Cortex of kidney (tissue), 1 donor: ENCODE data around the gene MED13.
"Not testable (repeated sequence)": the region's sequence is repeated elsewhere in the genome, so short reads cannot be mapped to it uniquely, and the experiment has no call there.

Experiments
- DNase-seq: peaks from one replicate; lab custom pipeline; 2025; lab: John Stamatoyannopoulos, UW

MED13 gene

DNA sequence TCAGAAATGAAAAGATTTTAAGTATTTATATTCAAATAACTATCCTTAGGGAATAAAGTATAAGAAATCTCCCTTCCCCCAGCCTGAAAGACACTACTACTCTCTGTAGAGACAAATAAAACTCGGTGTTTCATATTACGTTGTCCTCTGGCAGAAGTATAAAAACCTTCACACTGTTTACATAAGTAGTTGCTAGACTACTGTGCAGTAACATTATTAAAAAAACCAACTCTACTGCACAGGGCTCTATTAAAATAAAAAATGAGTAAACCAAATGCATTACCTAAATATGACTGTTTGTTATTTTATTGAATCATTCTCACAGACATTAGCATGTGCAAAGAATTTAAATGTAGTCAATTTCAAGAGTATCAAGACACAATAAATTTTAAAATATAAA, 67.4 kb downstream of the MED13 start:
- DNase-seq = no peak

DNA sequence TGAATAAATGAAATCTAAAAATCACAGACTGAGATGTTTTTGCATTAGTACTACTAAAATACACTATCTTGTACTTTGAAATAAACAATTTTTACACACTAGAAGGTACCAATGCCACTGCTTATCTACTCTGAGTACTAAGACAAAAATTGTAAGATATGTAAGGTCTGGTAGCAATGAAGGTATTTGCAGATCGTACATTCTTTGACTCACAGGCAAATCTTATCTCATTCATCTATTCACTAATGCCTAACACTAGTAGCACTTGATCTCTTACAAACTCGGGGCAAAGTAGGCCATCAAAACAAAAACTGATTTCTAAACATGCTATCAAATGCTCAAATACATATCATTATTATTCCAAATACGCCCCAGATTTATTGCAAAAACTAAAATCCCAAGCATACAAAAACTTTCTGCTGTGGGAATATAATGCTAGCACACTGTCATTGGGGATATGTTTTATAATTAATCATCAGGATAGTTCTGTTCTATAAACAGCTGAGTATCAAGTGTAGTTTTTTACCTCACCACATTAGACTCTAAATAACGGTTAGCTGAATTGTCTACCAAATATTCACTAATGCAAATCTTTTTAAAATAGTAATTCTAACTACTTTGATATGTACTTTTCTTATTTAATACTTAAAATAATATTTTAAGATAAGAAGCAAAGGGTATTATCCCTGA, 68.0 kb downstream of the MED13 start:
- no peak for DNase-seq

DNA sequence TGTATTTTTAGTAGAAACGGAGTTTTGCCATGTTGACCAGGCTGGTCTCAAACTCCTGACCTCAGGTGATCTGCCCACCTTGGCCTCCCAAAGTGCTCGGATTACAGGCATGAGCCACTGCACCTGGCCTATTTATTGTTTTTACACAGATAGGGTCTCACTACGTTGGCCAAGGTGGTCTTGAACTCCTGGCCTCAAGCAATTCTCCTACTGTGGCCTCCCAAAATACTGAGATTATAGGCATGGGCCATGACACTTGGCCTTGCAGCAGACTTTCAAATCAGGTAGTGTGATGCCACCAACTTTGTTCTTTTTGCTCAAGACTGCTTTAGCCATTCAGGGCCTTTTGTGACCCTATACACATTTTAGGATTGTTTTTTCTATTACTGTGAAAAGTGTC, 75.6 kb downstream of the MED13 start:
- no peak for DNase-seq

DNA sequence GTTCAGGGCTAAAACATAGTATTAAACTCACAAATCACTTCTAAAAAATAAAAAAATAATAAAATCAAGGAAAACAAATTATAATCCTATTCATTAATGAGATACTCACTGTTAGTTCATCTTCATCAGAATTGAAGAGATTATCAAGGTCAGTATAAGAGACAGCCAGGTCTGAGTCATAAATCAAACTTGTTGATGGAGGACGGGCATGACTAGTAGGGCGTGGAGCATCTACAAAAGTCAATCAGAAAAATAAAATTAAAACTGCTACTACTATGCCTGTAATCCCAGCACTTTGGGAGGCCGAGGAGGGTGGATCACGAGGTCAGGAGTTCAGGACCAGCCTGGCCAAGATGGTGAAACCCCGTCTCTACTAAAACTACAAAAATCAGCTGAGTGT, 78.2 kb downstream of the MED13 start:
- DNase-seq = no peak

DNA sequence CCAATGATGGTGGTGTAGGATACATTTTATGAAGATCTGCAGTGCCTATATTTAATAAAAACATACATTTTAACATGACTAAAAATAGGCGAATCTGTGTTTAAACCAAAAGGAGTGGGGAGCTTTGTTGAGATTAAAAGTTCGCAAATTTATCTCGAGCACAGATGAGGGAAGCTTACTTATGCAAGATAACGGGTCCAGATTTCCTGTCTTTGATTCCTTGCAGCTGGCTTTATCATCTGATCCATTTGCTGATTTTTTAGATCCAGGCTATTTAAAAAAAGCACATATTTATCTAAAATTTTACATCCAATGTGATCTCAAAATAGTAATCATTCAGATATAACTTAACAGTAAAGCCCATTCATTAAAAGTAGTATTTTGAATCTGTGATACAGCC, 80.3 kb downstream of the MED13 start:
- DNase-seq = no peak

DNA sequence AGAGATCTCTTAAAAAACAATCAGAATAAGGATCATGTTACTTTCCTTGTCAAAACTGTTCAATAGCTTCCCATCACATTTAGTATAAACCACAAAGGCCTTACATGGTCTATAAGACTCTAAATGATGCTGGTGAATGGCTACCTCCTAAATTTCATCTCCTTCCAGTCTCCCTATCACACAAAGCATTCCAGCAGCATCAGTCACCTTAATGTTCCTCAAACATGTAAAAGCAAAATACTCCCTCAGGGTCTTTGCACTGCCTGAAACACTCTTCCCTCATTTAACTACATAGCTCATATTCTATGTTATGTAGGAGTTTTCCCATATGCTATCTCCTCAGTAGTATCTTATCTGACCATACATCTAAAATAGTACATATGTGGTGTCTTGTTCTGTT, 83.8 kb downstream of the MED13 start:
- DNase-seq = no peak

DNA sequence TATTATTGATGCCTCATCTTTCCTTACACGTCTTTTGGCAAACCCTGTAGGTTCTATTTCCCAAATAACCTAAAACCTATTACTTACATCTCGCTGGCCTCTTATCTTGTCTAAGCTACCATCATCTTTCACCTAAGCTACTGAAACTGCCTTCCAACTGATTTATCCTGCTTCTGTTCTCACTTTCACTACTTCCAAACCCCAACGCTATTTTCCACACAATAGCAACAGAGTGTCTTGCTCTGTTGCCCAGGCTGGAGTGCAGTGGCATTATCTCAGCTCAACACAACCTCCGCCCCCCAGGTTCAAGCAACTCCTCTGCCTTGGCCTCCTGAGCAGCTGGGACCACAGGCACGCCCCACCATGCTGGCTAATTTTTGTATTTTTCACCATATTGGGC, 84.5 kb downstream of the MED13 start:
- no peak for DNase-seq

DNA sequence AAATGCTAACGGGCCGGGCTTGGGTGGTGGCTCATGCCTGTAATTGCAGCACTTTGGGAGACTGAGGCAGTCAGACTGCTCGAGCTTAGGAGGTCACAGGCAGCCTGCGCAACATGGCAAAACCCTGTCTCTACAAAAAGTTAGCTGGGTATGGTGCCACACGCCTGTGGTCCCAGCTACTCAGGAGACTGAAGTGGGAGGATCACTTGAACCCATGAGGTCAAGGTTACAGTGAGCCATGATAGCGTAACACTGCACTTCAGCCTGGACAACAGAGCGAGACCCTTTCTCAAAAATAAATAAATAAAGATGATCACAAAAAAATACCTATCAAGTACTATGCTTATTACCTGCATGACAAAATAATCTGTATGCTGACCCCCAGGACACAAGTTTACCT, 91.0 kb downstream of the MED13 start:
- no peak for DNase-seq

DNA sequence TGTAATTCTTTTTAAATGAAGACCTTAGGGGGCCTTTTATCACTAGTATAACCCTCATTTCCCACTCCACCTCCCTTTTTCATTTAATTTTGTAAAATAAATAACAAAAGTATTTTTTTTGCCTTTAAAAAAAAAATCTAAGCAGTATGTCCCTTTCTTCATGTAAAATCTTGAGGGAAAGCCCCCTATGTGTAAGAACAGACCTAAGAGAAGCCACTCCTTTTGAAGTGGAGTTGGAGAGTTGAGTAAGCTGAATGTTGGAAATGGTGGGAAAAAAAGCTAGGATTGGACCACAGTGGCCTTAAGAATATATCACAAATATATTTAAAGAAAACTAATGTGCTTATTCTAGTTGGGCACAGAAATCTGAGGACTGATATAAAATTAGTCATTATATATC, 92.8 kb downstream of the MED13 start:
- DNase-seq = no peak

DNA sequence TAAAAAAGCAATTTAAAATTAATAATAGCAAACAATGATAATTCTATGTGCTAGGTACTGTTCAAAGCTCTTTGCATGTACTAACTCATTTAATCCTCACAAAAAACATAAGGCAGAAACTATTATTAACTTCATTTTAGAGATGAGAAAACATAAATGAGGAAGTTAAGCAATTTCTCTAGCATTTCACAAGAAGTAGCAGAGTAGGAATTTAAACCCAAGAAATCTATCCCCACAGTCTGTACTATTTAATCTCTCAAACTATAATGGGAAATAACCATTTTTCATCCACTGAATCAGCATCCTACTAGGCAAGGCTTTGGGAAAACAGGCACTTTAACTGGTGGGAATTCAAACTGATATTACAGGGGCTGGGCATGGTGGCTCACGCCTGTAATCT, 95.0 kb downstream of the MED13 start:
- no peak for DNase-seq

DNA sequence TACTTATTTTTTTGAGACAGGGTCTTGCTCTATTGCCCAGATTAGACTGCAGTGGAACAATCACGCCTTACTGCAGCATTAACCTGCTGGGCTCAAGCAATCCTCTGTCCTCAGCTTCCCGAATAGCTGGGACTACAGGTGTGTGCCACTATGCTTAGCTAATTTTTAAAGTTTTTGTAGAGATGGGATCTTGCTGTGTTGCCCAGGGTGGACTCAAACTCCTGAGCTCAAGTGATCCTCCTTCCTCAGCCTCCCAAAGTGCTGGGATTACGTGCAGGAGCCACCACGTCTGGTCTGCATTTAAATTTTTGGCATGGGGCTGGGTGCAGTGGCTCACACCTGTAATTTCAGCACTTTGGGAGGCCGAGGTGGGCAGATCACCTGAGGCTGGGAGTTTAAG, 96.3 kb downstream of the MED13 start:
- no peak for DNase-seq

DNA sequence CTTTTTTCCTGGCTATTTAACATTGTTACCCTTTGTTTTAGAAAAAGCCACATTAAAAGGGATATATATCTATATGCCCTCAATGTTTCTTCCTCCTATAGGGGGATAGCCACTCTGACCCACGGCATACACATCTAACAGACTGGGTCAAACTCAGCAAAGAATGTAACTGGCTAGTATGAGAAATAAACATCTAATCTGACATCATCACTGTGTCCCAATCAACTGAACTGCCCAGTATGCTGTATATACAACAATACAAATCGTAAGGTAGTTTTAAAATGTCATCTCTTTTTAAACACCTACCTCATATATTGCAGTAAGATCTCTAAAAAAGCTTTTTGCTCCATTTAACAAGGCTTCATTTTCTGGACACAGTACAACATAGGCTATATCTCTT, 97.3 kb downstream of the MED13 start:
- DNase-seq = no peak

DNA sequence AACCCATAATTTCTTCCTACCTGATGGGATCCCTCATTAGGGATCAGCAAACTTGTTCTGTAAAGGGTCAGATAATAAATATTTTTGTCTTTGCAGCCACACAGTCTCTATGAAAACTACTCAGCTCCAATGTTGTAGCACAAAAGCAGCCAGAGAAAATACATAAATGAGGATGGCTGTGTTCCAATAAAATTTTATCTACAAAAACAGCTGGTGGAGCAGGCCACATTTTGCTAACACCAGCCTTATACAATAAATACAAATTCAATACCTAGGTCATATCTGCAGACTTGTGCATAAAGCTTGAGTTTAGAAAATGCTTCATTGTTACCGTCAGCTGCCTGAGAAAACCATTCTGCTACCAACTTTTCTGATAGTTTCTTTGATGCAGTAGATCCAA, 98.9 kb downstream of the MED13 start:
- no peak for DNase-seq

DNA sequence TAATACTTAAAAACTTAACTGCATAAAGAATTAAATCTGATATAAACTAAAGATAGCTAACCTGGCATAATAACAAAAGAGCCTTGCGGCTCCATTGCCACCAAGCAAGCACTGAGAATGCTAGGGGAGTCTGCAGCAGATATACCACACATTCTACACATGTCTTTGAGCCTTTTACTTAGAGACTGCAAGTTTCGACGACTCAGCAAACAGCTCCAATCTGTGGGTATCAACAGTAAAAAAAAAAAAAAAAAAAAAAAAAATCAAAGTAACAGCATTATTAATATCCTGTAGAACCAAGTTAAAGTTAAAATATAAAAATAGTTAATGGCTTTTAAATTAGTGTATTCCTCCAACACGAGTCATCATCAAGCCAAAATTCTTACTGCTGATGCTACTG, 109.5 kb downstream of the MED13 start:
- no peak for DNase-seq

DNA sequence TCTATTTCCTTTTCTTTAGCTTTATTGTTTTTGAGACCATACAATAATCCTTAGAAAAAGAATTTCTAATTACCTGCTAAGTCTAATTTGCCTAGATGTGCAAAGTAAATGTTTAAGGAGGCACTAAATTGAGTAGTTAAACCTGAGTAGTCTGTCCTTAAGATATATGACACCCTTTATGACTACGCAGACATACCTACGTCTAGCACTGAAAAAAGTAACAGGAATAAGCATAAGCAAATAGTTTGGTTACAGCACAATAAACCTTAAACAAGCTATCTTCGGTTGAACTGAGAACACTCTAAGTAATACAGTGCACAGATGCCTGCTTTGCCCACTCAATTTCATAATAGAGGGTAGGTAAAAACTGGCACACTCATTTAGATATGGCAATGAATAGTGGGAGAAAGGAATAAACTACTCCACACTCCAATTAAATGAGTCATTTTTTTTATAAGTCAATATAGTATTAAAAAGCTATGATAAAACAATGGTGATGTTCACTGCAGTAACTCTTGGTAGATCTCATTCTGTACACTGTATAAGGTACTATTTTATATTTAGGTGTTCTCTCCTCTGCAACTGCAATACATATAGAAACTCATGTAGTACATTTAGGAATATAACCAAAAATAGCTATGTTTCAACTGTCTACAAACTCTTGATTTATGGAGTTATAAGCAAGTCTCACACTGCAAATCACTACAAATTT, 117.6 kb downstream of the MED13 start:
- DNase-seq = no peak

DNA sequence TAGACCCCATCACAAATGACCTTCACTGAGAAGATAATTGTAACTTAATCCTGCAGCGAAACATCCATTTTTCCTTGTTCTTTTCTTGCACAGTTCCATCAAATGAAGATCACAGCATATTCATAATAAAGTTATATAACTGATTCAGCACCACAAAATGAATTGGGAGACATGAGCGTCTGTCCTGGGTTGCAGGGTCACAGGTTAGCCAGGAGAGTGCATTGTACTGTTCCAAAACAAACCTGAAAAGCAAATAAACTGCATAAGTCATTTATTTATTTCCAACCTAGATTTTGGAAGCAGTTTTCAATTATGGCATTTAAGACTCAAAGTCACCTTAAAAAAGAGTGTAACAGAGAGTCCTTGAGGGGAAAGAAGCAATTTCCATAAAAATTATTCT, 118.7 kb downstream of the MED13 start:
- no peak for DNase-seq

DNA sequence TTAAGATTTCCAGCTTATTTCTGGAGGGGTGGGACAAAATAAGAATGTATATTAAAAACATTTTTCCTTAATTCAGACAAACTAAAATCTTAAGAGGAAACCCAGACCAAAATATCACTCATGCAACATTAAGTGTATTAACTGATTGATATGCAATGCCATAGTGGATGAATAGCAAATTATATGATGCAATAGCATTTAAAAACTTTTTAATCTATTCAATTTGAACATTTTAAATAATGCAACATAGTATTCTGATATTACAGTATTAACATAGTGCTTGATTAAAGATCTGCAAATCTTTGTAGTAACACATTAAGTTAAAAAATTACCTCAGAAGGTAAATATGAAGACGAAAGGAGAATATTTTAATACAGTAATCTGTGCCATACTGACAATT, 122.0 kb downstream of the MED13 start:
- no peak for DNase-seq

DNA sequence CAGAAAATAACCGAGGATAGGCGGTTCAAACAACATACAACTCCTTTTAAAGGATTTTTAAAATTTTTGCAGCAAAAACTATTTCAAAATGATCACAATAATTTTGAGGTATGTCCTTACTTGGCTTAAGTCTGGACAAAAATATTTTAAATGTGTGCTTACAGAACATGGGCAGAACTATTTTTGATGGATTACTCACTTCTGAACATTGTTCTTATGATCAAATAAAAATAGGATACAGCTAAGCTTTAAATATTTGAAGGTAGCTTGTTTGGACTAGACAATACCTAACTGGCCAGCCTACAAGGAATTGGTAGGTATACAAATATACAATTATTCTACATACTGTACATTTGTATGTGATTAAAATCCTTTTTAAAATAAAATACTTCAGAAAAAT, 123.0 kb downstream of the MED13 start:
- no peak for DNase-seq

DNA sequence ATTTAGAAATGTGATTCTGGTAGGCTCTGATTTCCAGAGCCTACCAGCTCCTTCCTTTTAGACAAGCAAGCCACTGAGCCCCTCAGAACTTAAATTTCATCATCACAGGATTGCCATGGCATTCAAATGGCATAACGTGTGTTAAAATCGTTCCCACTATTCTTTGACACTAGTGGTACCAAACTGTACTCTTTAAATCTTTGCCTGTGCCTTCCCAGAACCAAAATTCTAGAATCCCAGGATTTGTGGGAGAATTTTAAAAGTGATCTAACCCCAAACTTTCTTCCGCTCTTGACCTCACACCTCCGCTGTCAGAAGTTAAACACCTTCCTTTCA, 137.0 kb downstream of the MED13 start:
- no peak for DNase-seq

DNA sequence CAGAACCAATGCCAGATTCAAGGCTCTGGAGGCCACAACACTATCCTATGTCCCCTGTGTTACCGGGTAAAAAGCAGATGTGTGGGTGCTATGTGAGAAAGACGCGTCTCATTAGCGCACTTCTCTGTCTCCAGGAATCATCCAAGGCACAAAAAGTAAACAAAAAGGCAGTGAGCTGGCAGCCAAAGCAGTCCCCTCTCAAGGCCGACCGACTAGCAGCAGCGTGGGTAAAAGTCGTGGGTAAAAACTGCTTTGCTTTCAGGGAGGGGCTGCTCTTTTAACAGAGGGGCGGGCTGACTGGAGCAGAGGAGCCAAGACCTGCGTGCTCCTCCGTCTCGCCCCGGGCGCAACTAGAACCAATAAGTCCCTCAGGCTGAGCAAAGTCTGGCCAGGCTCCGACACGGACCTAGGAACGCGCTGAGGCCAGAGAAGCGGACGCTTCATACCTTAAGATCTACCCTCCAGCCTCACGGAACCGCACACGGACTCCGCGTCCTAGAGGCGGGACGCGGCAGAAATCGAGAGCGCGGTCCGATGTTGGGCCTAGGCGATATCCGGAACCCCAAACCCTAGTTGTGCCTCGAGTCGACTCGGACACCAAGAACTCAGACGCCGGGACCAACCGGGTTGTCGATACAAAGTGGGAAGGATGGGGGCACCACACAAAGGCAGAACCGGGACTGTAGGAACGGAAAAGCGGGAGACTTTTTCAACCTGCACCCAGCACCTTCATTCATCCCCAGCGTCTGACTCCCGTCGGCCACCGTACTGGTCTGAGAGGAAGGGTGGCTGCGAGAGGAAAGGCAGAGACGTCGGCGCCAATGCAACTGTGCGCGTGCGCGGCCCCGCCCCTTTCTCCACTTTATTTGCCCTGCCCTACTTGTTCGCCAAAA, 137.6 kb downstream of the MED13 start, which contains the start of gene INTS2:
TSS of gene INTS2 (minus strand) at position 775 of the 893 bp plus-strand sequence. CDS start 1,338 bp downstream, outside the sequence.
- DNase-seq = no peak

DNA sequence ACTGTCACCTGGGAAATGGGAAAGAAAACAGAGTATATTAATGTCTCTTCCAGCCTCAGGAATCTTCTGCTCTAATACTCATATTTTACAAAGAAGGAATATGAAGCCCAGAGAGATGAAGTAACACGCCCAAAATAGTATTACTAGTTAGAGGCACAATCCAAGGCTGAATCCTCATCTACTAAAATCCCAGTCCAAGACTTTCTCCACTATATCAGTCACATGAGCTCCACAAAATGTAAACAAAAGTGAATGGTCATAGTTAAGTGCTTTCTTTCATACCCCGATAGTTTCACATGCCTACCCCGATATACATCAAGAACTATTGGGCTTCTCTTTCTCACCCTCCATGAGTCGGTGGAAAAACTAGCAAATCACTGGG, 138.3 kb downstream of the MED13 start:
- DNase-seq = no peak

DNA sequence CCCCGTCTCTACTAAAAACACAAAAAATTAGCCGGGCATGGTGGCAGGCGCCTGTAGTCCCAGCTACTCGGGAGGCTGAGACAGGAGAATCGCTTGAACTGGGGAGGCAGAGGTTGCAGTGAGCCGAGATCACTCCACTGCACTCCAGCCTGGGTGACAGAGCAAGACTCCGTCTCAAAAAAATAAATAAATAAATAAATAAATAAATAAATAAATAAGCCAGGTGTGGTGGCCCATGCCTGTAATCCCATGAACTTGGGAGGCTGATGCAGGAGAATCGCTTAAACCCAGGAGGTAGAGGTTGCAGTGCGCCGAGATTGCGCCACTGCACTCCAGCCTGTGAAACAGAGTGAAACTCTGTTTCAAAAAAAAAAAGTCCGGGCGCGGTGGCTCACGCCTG, 149.9 kb downstream of the MED13 start:
- DNase-seq = not testable (repeated sequence)
